Measurements from ENCODE around the gene KCND2.
A peak's percentile ranks its signal among the peaks of the same experiment; 100 is the strongest.

KCND2 gene

GRCh38 chr7:120417244-120417979 is 144.4 kb downstream of the KCND2 start:
- H3K4me3 ChIP-seq (ENCODE audit: low read depth, low read length), result no peak overlapping the region
- DNase-seq (ENCODE audit: low read depth), result no peak
- no peak for TF ChIP-seq CTCF (IDR thresholded peaks at IDR 0.05; ENCODE audit: insufficient read depth, low read depth, low read length, missing control alignments)

GRCh38 chr7:120421151-120421651 is 148.2 kb downstream of the KCND2 start:
- no peak for TF ChIP-seq CTCF (IDR thresholded peaks at IDR 0.05; ENCODE audit: insufficient read depth, low read depth, low read length, missing control alignments)
- peak; percentile 91 for DNase-seq (ENCODE audit: low read depth)
- H3K4me3 ChIP-seq (ENCODE audit: low read depth, low read length), result peak overlapping the region; percentile 20; the same call in 1 of the 2 replicates

- TF ChIP-seq CTCF (IDR thresholded peaks at IDR 0.05; ENCODE audit: insufficient read depth, low read depth, low read length, missing control alignments), result no peak
- DNase-seq (ENCODE audit: low read depth), result no peak
These were observed 158.0 kb downstream of the KCND2 start for GRCh38 chr7:120431016-120431415.

GRCh38 chr7:120436487-120437060 is 163.6 kb downstream of the KCND2 start:
- TF ChIP-seq CTCF (IDR thresholded peaks at IDR 0.05; ENCODE audit: insufficient read depth, low read depth, low read length, missing control alignments), result no peak
- no peak for DNase-seq (ENCODE audit: low read depth)
- no peak overlapping the region for H3K4me3 ChIP-seq (ENCODE audit: low read depth, low read length)

More at GRCh38 chr7:120431016-120431415, 158.0 kb downstream of the KCND2 start:
- no peak overlapping the region for H3K4me3 ChIP-seq (ENCODE audit: low read depth, low read length)

- no peak overlapping the region for H3K4me3 ChIP-seq (ENCODE audit: low read depth, low read length)
- peak; percentile 61 for DNase-seq (ENCODE audit: low read depth)
- TF ChIP-seq CTCF (IDR thresholded peaks at IDR 0.05; ENCODE audit: insufficient read depth, low read depth, low read length, missing control alignments), result no peak
These were observed 168.9 kb downstream of the KCND2 start for GRCh38 chr7:120441850-120442249.

GRCh38 chr7:120442838-120443237 is 169.9 kb downstream of the KCND2 start:
- DNase-seq (ENCODE audit: low read depth), result peak; percentile 61
- TF ChIP-seq CTCF (IDR thresholded peaks at IDR 0.05; ENCODE audit: insufficient read depth, low read depth, low read length, missing control alignments), result no peak
- no peak overlapping the region for H3K4me3 ChIP-seq (ENCODE audit: low read depth, low read length)
